ENCODE data around the gene LRSAM1.

GRCh38 chr9:127500862-127501261, 49.6 kb downstream of the LRSAM1 start:
- TF ChIP-seq CTCF (IDR thresholded peaks at IDR 0.05): no peak
- TF ChIP-seq EZH2 (IDR thresholded peaks at IDR 0.05): no peak
- TF ChIP-seq EZH2phosphoT487 (IDR thresholded peaks at IDR 0.05): no peak
